Erythroblast (primary cell): ENCODE measurements around the gene OR4C5.

Source experiments
- GATA1 ChIP-seq: IDR thresholded peaks from 2 replicates; pipeline ENCODE4 v1.6.1; 2011; ENCODE audit warnings: low read depth, mild to moderate bottlenecking, control low read depth, low read length, moderate library complexity
- POLR2A ChIP-seq: IDR thresholded peaks from 2 replicates; pipeline ENCODE4 v1.6.1; 2011; ENCODE audit warnings: mild to moderate bottlenecking, low read length

DNA sequence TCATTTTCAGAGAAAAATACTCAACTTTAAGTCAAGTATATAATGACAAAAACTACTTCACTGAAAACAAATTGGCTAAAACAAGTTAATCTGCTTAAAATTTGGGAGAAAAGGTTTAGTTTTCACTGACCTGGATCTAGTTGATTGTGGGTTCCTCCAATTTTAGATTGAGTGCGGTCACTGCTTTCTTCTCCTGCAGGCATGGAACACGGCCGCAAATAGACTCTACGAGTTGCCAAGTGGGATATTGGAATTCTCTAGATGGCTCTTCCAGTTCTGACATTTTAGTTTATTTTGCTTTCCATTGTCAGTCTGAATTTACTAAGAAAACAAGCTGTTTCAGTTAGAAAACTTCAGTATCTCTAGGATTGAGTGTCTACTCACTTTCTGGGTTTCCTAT, 12.3 kb downstream of the OR4C5 start:
- TF ChIP-seq POLR2A (no peak), GATA1 (no peak)
